ENCODE data around the gene LDLRAD3.

GRCh38 chr11:36167729-36168128 is 223.9 kb downstream of the LDLRAD3 start:
- TF ChIP-seq POLR2A (IDR thresholded peaks at IDR 0.05) (no peak), CTCF (IDR thresholded peaks at IDR 0.05) (no peak)

All from adrenal gland (tissue), 5 donors.